Ramos (cell line): ENCODE data around the gene MEF2C.

Experiments used
- in situ Hi-C: fragments of 300-500 bp; cut with MboI; formaldehyde crosslinking; loops from one replicate; pipeline ENCODE4 v1.14.3; 2022; ENCODE audit warnings: low sequenced_read_pairs; ENCODE audit not compliant: unreplicated experiment

MEF2C gene

DNA sequence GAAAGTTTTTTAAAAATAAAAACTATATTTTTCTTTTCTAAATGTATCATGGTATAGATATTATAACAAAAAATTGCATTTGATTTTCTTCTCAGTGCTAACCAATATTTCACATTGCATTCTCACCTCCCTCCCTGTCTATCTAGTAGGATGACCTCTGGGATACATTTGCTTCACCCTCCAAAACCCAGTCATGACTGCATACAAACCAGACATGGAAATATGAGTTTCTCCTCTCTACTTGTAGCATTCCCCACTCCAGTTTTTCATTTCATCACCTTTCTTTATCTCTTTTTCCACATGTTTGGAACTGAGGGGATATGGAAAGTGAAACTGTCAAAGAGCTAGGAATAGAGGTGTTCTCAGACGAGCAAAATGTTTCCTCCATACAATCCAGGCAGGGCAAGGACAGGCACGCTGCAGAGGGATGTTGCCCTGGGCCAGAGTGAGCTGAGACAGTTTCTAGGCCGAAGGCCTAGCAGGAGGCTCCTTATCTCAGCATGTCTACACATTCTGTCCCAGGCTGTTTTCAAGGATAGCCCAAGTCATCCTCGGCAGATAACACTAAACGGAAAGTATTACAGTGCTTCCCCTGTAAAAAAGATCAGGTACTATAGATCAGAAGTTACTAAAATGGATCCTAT lies 46.7 kb downstream of the MEF2C start:
- in situ Hi-C loops = no loop called here

DNA sequence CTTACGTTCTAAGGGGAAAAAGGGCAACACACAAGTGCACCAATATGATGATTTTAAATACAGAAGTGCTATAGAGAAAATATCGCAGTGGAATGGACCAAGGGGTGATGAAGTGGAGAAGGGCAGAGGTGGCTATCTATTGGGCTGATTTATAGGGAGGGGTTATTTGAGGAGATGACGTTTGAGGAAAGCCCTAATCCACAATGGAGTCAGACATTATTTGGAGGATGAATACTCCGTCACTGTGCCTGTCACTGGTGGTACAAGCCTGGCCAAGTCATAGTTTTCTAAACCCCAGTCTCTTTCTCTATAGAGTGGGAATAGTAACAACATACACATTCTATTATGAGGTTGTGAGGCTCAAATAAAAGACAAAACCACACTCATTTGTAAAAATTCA lies 48.5 kb downstream of the MEF2C start:
- in situ Hi-C loops = no loop called here

- in situ Hi-C loops = no loop called here
These were observed 48.9 kb downstream of the MEF2C start for GRCh38 chr5:88834131-88834462.

DNA sequence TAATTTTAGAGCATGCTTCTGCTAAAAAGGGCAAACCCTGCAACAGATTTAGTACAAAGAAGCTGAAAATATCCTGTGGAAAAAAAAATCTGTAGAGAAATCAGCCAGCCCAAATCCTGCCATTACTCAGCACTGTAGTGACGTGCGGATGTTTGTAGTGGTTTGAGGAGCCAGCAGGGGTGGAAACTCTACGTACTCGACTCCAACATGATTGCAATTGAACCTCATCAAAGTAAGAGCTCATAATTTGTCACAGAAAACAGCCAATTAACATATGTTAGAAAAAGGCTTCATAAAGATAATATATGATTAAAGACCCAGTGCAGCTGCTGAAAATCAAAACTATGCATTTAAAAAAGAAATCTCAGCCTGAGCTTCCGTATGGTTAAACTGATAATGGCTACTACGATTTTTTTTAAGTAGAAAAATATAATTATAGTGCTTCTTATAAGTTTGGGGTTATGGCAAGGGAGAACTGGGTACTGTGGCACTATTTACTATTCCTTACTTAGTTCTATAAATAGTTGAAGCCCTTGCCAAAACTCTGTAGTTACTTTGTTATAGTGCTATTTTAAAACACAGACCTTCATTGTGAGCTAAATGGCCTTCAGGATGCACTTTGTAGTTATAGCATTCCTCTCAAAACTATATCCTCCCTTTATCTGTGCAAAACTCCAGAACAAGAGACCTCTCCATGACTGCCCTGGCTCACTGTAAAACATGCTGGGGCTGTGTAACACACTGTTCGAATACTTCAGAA lies 49.4 kb downstream of the MEF2C start:
- in situ Hi-C loops = no loop called here

DNA sequence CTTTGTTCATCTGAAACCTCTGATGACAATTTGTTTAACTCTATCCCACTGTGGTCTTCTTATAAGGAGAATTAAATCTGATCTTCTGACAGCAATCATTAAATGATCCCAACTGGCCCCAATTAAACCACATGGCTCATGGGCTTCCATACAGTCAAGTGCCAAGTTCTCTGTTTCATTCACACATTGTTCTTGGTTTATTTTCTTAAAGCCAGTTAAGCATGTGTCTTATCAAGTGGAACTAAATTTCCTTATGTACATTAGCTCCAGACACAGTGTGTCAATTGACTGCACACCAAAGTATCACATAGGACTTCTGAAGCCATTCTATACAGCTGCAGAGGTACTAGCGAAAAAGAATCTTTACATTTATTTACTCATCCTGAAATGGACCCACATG lies 51.2 kb downstream of the MEF2C start:
- in situ Hi-C loops = no loop called here

- in situ Hi-C loops = no loop called here
These were observed 52.4 kb downstream of the MEF2C start for GRCh38 chr5:88830567-88830966.

DNA sequence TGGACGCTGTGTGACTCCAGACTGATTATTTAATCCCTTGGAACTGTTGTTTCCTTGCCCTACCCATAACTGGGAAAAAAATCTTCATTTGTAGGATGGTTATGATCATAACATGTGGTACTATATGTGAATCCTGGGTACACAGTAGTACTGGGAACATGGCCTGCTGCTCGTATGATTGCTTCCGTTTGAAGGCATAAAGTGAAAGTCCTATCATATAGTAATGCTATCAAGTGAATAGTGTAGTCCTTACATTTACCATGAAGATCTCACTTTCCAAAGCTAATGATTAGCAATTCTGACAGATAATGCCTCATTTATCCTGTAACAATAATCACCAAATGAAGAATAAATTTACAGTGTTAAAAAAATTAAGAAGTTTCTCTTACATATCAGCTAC lies 53.2 kb downstream of the MEF2C start:
- in situ Hi-C loops = no loop called here

DNA sequence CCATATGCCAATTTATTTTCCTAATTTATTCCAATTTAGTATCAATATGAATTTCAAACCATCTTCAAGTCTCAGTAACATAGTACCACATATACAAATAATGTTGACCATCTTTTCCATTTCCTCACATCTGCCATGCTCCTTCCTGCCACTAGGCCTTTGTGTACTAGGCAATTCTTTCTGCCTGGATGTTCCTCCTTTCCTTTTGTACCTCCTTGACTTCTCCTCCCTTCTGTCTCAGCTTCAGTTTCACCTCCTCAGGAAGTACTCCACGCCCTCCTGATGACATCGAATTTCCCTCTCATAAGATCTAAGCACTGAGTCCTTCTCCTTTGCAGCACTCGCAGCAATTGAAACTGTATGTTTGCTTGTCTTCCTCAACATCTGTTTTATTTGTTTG lies 53.9 kb downstream of the MEF2C start:
- in situ Hi-C loops = no loop called here

- in situ Hi-C loops = no loop called here
These were observed 55.0 kb downstream of the MEF2C start for GRCh38 chr5:88827997-88828396.

- in situ Hi-C loops = no loop called here
These were observed 56.1 kb downstream of the MEF2C start for GRCh38 chr5:88826646-88827585.

DNA sequence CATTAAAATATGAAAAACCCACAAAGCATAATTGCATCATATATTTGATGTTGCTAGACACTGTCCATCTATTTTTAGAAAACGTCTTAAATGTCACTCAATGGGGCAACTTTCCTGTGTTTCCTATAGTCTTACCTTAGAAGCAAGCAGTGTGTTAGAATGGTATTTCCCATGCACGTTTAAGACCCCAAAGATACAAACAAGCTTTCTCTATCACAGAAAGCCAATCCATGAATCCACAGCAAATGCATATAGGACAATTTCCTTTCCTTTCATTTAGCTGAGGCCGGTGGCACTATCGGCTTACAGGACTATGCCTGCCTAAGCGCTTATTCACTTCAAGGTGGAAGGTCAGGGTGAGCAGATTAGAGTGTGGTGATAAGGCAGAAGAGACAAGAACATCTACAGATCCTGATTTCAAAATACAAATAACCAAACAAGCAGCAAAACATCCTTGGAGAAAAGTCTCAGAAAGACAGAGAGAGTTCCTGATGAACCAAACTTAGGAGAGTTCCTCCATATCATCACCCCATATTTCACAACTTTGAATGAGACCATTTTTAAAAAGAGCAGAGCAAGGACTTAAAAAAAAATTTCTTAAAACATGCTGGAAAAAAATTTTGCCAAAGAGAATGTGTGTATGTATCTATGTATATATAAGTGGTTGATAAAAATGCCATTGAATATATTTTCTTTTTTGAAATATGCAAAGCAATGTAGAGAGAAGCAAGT lies 57.2 kb downstream of the MEF2C start:
- in situ Hi-C loops = no loop called here

GRCh38 chr5:88824892-88825583 lies 57.9 kb downstream of the MEF2C start:
- in situ Hi-C loops = no loop called here

- in situ Hi-C loops = no loop called here
These were observed 58.8 kb downstream of the MEF2C start for GRCh38 chr5:88824141-88824540.

- in situ Hi-C loops = no loop called here
These were observed 59.8 kb downstream of the MEF2C start for GRCh38 chr5:88823201-88823600.

DNA sequence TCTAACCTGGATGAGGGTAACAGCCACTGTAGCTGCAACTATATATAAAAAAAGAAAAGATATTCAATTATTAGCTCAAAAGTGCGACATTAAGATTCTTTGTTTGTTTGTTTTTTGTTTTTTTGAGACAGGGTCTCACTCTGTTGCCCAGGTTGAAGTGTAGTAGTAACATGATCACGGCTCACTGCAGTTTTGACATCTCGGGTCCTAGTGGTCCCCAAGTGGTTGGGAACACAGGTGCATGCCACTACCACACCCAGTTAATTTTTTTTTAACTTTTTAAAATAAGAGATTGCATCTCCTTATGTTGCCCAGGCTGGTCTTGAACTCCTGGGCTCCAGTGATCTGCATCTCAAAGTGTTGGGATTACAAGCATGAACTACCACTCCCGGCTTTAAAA lies 61.8 kb downstream of the MEF2C start:
- in situ Hi-C loops = no loop called here

DNA sequence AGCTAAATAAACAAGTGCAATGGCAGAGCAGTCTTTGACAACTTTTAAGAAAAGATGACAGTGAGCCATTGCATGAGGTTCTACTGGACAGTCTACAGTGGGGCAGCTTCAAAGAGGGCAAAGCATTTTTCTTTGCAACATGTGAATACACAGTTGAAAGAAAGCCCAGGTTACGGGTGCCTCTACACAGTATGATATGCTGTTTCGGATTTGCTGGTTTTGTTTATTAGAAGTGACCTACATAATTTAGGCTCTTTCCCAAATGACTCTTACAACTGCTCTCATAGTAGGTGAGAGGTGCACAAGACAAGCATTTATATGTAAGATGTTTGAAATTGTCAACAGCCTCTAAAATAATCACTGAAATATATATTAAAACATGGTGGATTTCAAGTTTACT lies 62.4 kb downstream of the MEF2C start:
- in situ Hi-C loops = no loop called here

DNA sequence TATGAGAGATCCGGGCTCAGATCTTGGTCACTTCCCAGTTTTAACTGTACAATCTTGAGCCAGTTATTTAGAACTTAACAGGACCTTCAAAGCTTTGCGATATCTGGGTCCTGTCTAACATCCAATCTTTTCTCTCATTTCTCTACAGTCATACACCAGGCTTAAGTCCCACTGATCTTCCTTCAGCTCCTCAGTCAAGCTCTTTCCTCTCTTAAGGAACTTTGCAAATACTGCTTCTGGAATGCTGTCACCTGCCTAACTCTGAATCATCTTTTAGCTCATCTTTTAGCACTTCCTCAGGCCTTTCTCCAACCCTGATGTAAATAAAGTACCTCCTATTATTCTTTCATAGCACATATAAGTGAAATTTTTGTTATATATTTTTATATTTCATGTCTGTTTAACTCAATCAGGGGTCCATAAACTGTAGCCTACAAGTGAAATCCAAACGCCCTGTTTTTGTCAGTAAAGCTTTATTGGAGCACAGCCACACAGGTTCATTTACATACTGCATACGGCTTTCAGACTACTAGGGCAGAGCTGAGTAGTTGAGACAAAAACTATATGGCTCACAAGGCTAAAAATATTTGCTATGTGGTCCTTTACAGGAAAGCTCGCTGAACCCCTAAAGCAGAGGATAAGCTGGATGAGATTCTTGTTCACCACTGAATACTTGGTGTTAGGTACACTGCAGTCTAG lies 63.5 kb downstream of the MEF2C start:
- in situ Hi-C loops = no loop called here

GRCh38 chr5:88818296-88818695 lies 64.7 kb downstream of the MEF2C start:
- in situ Hi-C loops = no loop called here

GRCh38 chr5:88816195-88816594 lies 66.8 kb downstream of the MEF2C start:
- in situ Hi-C loops = no loop called here
